HL-60 (cell line): ENCODE results near the gene KRTAP10-7.

Experiments used
- GABPA ChIP-seq: IDR thresholded peaks from 2 replicates; pipeline ENCODE4 v1.6.1; 2012; ENCODE audit warnings: low read depth
- POLR2AphosphoS5 ChIP-seq: IDR thresholded peaks from 2 replicates; pipeline ENCODE4 v1.6.1; 2012; ENCODE audit warnings: low read depth
- TF ChIP-seq, protein P1 (sequence below): IDR thresholded peaks from one replicate; pipeline ENCODE4 v1.5.1; 2011; ENCODE audit warnings: low read length, control low read depth, inconsistent platforms; ENCODE audit not compliant: insufficient read depth

DNA sequence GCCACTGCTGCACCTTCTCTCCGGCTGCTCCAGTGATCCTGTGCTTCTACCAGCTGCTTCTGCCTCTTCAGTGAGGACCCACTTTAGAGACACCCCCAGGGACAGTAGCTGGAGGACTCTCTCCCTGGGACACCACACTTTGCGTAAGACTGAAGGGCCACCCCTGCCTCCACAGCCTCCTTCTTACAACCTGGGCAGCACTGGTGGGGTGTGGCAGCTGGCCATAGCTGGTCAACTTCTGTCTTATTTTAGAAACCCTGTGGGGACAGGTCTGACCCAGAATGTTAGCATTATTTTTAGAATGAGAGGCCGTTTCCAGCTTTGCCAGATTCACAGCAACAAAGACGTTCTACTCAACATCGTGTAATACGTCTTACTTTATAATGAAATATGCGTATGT lies 25.4 kb downstream of the KRTAP10-7 start:
- TF ChIP-seq, protein P1, sequence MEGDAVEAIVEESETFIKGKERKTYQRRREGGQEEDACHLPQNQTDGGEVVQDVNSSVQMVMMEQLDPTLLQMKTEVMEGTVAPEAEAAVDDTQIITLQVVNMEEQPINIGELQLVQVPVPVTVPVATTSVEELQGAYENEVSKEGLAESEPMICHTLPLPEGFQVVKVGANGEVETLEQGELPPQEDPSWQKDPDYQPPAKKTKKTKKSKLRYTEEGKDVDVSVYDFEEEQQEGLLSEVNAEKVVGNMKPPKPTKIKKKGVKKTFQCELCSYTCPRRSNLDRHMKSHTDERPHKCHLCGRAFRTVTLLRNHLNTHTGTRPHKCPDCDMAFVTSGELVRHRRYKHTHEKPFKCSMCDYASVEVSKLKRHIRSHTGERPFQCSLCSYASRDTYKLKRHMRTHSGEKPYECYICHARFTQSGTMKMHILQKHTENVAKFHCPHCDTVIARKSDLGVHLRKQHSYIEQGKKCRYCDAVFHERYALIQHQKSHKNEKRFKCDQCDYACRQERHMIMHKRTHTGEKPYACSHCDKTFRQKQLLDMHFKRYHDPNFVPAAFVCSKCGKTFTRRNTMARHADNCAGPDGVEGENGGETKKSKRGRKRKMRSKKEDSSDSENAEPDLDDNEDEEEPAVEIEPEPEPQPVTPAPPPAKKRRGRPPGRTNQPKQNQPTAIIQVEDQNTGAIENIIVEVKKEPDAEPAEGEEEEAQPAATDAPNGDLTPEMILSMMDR: no peak
- TF ChIP-seq GABPA (no peak), POLR2AphosphoS5 (no peak)
